Choroid plexus epithelial cell (primary cell): ENCODE results near the gene RAB11FIP3.

ENCODE experiments used
- DNase-seq: peaks from one replicate; pipeline ENCODE4 v3.0.0-alpha.2; 2010; ENCODE audit warnings: low read depth
- H3K4me3 ChIP-seq: 2 replicates; pipeline ENCODE4 v1.5.1; 2011; ENCODE audit warnings: low read depth, mild to moderate bottlenecking, control low read depth, low read length, moderate library complexity
- CTCF ChIP-seq: conservative IDR thresholded peaks from 2 replicates; pipeline ENCODE4 v1.5.1; 2011; ENCODE audit warnings: low read depth, mild to moderate bottlenecking, control low read depth, inconsistent platforms, low read length, moderate library complexity

The RAB11FIP3 gene

GRCh38 chr16:424033-424622 lies 1.3 kb upstream of the RAB11FIP3 start:
- H3K4me3 ChIP-seq, result peak overlapping the region; percentile 69
- TF ChIP-seq CTCF, result no peak
- DNase-seq, result peak; percentile 93

- peak overlapping the region; percentile 69 for H3K4me3 ChIP-seq
- no peak for DNase-seq
- TF ChIP-seq CTCF, result no peak
Measured at GRCh38 chr16:424623-425081, 797 bp upstream of the RAB11FIP3 start.

- DNase-seq, result no peak
- peak overlapping the region; percentile 69 for H3K4me3 ChIP-seq
- TF ChIP-seq CTCF, result no peak
Measured at GRCh38 chr16:425740-426114, 278 bp downstream of the RAB11FIP3 start.

DNA sequence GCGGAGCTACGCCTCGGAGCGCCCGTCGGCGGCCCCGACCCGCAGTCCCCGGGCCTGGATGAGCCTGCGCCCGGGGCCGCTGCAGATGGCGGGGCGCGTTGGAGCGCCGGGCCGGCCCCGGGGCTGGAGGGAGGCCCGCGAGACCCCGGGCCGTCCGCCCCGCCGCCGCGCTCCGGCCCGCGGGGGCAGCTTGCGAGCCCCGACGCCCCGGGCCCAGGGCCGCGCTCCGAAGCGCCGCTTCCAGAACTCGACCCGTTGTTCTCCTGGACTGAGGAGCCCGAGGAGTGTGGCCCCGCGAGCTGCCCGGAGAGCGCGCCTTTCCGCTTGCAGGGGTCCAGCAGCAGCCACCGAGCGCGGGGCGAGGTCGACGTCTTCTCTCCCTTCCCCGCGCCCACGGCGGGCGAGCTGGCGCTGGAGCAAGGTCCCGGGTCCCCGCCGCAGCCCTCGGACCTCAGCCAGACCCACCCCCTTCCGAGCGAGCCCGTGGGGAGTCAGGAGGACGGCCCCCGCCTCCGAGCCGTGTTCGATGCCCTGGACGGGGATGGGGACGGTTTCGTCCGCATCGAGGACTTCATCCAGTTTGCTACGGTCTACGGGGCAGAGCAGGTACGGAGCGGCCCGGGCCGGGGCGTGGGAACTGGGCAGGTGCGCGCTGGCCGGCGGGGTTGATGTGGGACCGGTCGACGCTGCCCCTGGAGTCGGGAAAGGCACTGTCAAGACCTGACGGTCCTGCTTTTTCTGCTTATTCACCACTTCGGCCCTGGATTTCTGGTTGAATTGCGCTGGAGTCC lies 861 bp downstream of the RAB11FIP3 start:
- DNase-seq, result no peak
- TF ChIP-seq CTCF, result no peak
- peak overlapping the region; percentile 69 for H3K4me3 ChIP-seq

GRCh38 chr16:426906-427249 lies 1.4 kb downstream of the RAB11FIP3 start:
- DNase-seq, result no peak
- TF ChIP-seq CTCF, result no peak
- H3K4me3 ChIP-seq, result peak overlapping the region; percentile 69

- H3K4me3 ChIP-seq, result peak overlapping the region; percentile 69
- no peak for DNase-seq
- TF ChIP-seq CTCF, result no peak
Measured at GRCh38 chr16:427250-427649, 1.8 kb downstream of the RAB11FIP3 start.

DNA sequence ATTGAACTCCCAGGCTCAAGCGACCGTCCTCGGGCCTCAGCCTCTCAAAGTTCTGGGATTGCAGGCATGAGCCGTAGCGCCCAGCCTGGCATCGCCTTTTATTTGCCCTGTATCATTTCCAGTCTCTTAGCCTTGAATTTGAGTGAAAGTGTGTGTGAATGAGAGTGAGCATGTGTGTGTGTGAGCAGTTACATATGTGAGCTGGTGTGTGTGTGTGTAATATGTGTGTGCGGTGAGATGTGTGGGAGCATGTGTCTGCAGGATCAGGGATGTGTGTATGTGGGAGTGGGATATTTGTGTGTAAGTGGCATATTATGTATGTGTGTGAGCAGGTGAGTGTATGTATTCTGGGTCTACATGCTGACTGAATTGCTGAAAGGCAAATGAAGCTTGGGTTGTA lies 5.5 kb downstream of the RAB11FIP3 start:
- no peak for DNase-seq
- TF ChIP-seq CTCF, result no peak
- no peak overlapping the region for H3K4me3 ChIP-seq
